Stomach (tissue), 4 donors: Measurements from ENCODE around the gene TNFSF10.

Experiments
- CTCF ChIP-seq, 7 experiments: fragments of 450-650 bp in 4 of 7; fragments of 200-600 bp in 3 of 7; sonication (generic) in 3 of 7; IDR thresholded peaks; one replicate each; pipeline ENCODE4 v1.5.1; 2016 to 2019; ENCODE audit warnings: antibody characterized with exemption in 7 of 7, control low read depth in 2 of 7, mild to moderate bottlenecking in 1 of 7
- POLR2A ChIP-seq, 4 donors: fragments of 450-650 bp; IDR thresholded peaks; one replicate each; pipeline ENCODE4 v1.6.1; 2016; ENCODE audit warnings: antibody characterized with exemption in 4 of 4, control low read depth in 2 of 4, mild to moderate bottlenecking in 1 of 4, moderate library complexity in 1 of 4

GRCh38 chr3:172546105-172546504 lies 22.9 kb upstream of the TNFSF10 start:
- TF ChIP-seq CTCF (IDR thresholded peaks at IDR 0.05) (no peak), POLR2A (IDR thresholded peaks at IDR 0.05) (no peak)
